Measurements from ENCODE around the gene ANO2. TPM values are rescaled to one million over a fixed set of nuclear protein-coding genes. Genes with fewer than 3 reads are reported as not detected.

ANO2 gene
- total RNA-seq, 1 donor from 2014 or later, result 20.1 TPM

GRCh38 chr12:5914387-5915149 is 30.5 kb downstream of the ANO2 start:
- H3K4me1 ChIP-seq, result no peaks in the 10 kb centered on the region
- no peak for DNase-seq (ENCODE audit: low spot score in 2 of 2)
- no peaks in the 10 kb centered on the region for H3K9me3 ChIP-seq
- H3K27me3 ChIP-seq, result no peaks in the 10 kb centered on the region
- H3K4me3 ChIP-seq, result no peak overlapping the region
- no peaks in the 10 kb centered on the region for H3K36me3 ChIP-seq
- intact Hi-C loops (cut with DNase I), result no loop called here
- no peak for TF ChIP-seq CTCF (IDR thresholded peaks at IDR 0.05)
- no peak overlapping the region for H3K27ac ChIP-seq

GRCh38 chr12:5913387-5913786 is 31.7 kb downstream of the ANO2 start:
- no peaks in the 10 kb centered on the region for H3K27me3 ChIP-seq
- H3K4me1 ChIP-seq, result no peaks in the 10 kb centered on the region
- no peak overlapping the region for H3K4me3 ChIP-seq
- H3K9me3 ChIP-seq, result no peaks in the 10 kb centered on the region
- H3K27ac ChIP-seq, result no peak overlapping the region
- TF ChIP-seq CTCF (IDR thresholded peaks at IDR 0.05), result no peak
- H3K36me3 ChIP-seq, result no peaks in the 10 kb centered on the region
- DNase-seq (ENCODE audit: low spot score in 2 of 2), result no peak
- intact Hi-C loops (cut with DNase I), result no loop called here

GRCh38 chr12:5912437-5913334 is 32.4 kb downstream of the ANO2 start:
- intact Hi-C loops (cut with DNase I), result no loop called here
- Histone ChIP-seq H3K4me3 (no peak overlapping the region), H3K36me3 (no peaks in the 10 kb centered on the region), H3K4me1 (no peaks in the 10 kb centered on the region), H3K9me3 (no peaks in the 10 kb centered on the region), H3K27ac (no peak overlapping the region), H3K27me3 (no peaks in the 10 kb centered on the region)
- no peak for DNase-seq (ENCODE audit: low spot score in 2 of 2)
- TF ChIP-seq CTCF (IDR thresholded peaks at IDR 0.05), result no peak

- no peak for DNase-seq (ENCODE audit: low spot score in 2 of 2)
- intact Hi-C loops (cut with DNase I), result no loop called here
- no peak for TF ChIP-seq CTCF (IDR thresholded peaks at IDR 0.05)
- no peak overlapping the region for H3K4me3 ChIP-seq
- H3K36me3 ChIP-seq, result no peaks in the 10 kb centered on the region
- H3K27me3 ChIP-seq, result no peaks in the 10 kb centered on the region
- no peaks in the 10 kb centered on the region for H3K9me3 ChIP-seq
- no peaks in the 10 kb centered on the region for H3K4me1 ChIP-seq
- H3K27ac ChIP-seq, result no peak overlapping the region
Measured at GRCh38 chr12:5912011-5912410, 33.0 kb downstream of the ANO2 start.

- no peak for TF ChIP-seq CTCF (IDR thresholded peaks at IDR 0.05)
- no peak overlapping the region for H3K27ac ChIP-seq
- H3K9me3 ChIP-seq, result no peaks in the 10 kb centered on the region
- H3K36me3 ChIP-seq, result no peaks in the 10 kb centered on the region
- no peak overlapping the region for H3K4me3 ChIP-seq
- intact Hi-C loops (cut with DNase I), result no loop called here
- DNase-seq (ENCODE audit: low spot score in 2 of 2), result no peak
- H3K27me3 ChIP-seq, result no peaks in the 10 kb centered on the region
- H3K4me1 ChIP-seq, result no peaks in the 10 kb centered on the region
Measured at GRCh38 chr12:5910790-5911548, 34.1 kb downstream of the ANO2 start.

All from ascending aorta (tissue), 2 donors.